Kidney (tissue), 14 donors: ENCODE data around the gene LIMK2. TPM values are rescaled to one million over a fixed set of nuclear protein-coding genes. Genes with fewer than 3 reads are reported as not detected.

Source experiments
- DNase-seq, 5 donors: peaks; one replicate each; pipeline ENCODE4 v3.0.0-alpha.2; 2013 to 2020
- FAIRE-seq: peaks from 2 replicates; lab custom pipeline; 2012; peaks lifted over from hg19 to GRCh38; lab: Jason Lieb, UNC
- H3K27ac ChIP-seq, 2 donors: one replicate each; pipeline ENCODE4 v1.7.0; 2013; ENCODE audit warnings: low read depth in 2 of 2, low read length in 2 of 2, inconsistent platforms in 1 of 2
- H3K27me3 ChIP-seq: one replicate; pipeline ENCODE4 v1.7.1; 2013; ENCODE audit warnings: low read length, inconsistent platforms; ENCODE audit not compliant: control insufficient read depth, insufficient read depth
- H3K36me3 ChIP-seq, 3 donors: one replicate each; pipeline versions ENCODE4 v1.7.0 to v1.7.1; 2013; ENCODE audit warnings: low read length in 3 of 3, control low read depth in 1 of 3, inconsistent platforms in 1 of 3; ENCODE audit not compliant: insufficient read depth in 3 of 3, control insufficient read depth in 2 of 3
- H3K4me1 ChIP-seq, 3 donors: one replicate each; pipeline versions ENCODE4 v1.7.0 to v1.7.1; 2013; ENCODE audit warnings: low read length in 3 of 3, inconsistent platforms in 1 of 3, low read depth in 1 of 3; ENCODE audit not compliant: control insufficient read depth in 2 of 3, insufficient read depth in 2 of 3
- H3K4me3 ChIP-seq, 3 donors: one replicate each; pipeline versions ENCODE4 v1.7.0 to v1.8.1; 2013; ENCODE audit warnings: low read length in 3 of 3, control low read depth in 1 of 3, inconsistent platforms in 1 of 3
- H3K9ac ChIP-seq, 3 donors: one replicate each; pipeline versions ENCODE4 v1.7.0 to v1.7.1; 2013; ENCODE audit warnings: low read length in 3 of 3, control low read depth in 1 of 3, inconsistent platforms in 1 of 3
- H3K9me3 ChIP-seq, 3 donors: one replicate each; pipeline versions ENCODE4 v1.7.0 to v1.7.1; 2013; ENCODE audit warnings: low read length in 3 of 3, control low read depth in 1 of 3, inconsistent platforms in 1 of 3; ENCODE audit not compliant: control insufficient read depth in 2 of 3, insufficient read depth in 1 of 3
- CTCF ChIP-seq: IDR thresholded peaks from 3 replicates; pipeline ENCODE4 v1.5.1; 2012; ENCODE audit warnings: mild to moderate bottlenecking, moderate library complexity, borderline replicate concordance; ENCODE audit not compliant: insufficient read depth; ENCODE audit errors: extremely low read depth
- intact Hi-C: fragments of 100-400 bp; cut with DNase I; formaldehyde crosslinking; loops from one replicate; pipeline ENCODE4 v1.11.1; 2022
- polyA plus RNA-seq: library from polyadenylated mRNA; stranded (reverse); fragments of 350-450 nt; fragmentation: Illumina TruSeq; extraction: RNeasy Lipid Tissue Mini Kit (QIAGEN cat#74804); gene quantifications from one replicate; pipeline ENCODE4 v1.2.3, GENCODE V29; 2014; ENCODE audit warnings: low read depth, low replicate concordance; ENCODE audit not compliant: insufficient read depth
- total RNA-seq: library from RNA; stranded (reverse); fragmentation: NEBNext Ultra II Directional; extraction: Animal tissue kit (Norgen Biotek cat#: 25700); gene quantifications from one replicate; pipeline ENCODE4 v1.2.1, GENCODE V29; 2021
- donor health status: control.
- donor health status: control.
- donor health status: control.
- donor health status: control.
- donor health status: control.
- donor health status: DM: yes; HTN: yes; CAD: no.
- donor health status: Normal renal cell carcinoma (clear cell type).

Gene LIMK2
- total and polyA plus RNA-seq, 2 donors from 2014 or later: 20.3 to 48.2 TPM

GRCh38 chr22:31300896-31301295 is 88.8 kb downstream of the LIMK2 start:
- no peak for TF ChIP-seq CTCF
- FAIRE-seq (no peak), DNase-seq (no peak)
- peaks cover 0 to 10% (median 5%) of the 10 kb centered on the region in 3 donors for H3K4me1 ChIP-seq
- no peaks in the 10 kb centered on the region for H3K9me3 ChIP-seq
- no peak overlapping the region for H3K27ac ChIP-seq
- no peak overlapping the region for H3K4me3 ChIP-seq
- no peaks in the 10 kb centered on the region for H3K27me3 ChIP-seq
- H3K9ac ChIP-seq: no peak overlapping the region
- no peaks in the 10 kb centered on the region for H3K36me3 ChIP-seq
- intact Hi-C loops: no loop called here

- Histone ChIP-seq H3K36me3 (no peaks in the 10 kb centered on the region), H3K27ac (no peak overlapping the region), H3K4me1 (peaks cover 0 to 7% (median 2%) of the 10 kb centered on the region in 3 donors), H3K4me3 (no peak overlapping the region), H3K27me3 (no peaks in the 10 kb centered on the region), H3K9ac (no peak overlapping the region), H3K9me3 (no peaks in the 10 kb centered on the region)
- DNase-seq (no peak), FAIRE-seq (no peak)
- TF ChIP-seq CTCF: no peak
- intact Hi-C loops: no loop called here
Observed at GRCh38 chr22:31302006-31302405, 89.9 kb downstream of the LIMK2 start.

GRCh38 chr22:31302537-31302936 is 90.4 kb downstream of the LIMK2 start:
- DNase-seq (no peak), FAIRE-seq (no peak)
- H3K27ac ChIP-seq: no peak overlapping the region
- peaks cover 0 to 7% (median 0%) of the 10 kb centered on the region in 3 donors for H3K4me1 ChIP-seq
- no peak for TF ChIP-seq CTCF
- no peaks in the 10 kb centered on the region for H3K9me3 ChIP-seq
- intact Hi-C loops: no loop called here
- no peak overlapping the region for H3K9ac ChIP-seq
- no peaks in the 10 kb centered on the region for H3K36me3 ChIP-seq
- no peaks in the 10 kb centered on the region for H3K27me3 ChIP-seq
- H3K4me3 ChIP-seq: no peak overlapping the region

GRCh38 chr22:31305194-31305593 is 93.1 kb downstream of the LIMK2 start:
- no peak for FAIRE-seq
- Histone ChIP-seq H3K4me3 (no peak overlapping the region), H3K9me3 (no peaks in the 10 kb centered on the region), H3K4me1 (peaks cover 0 to 7% (median 0%) of the 10 kb centered on the region in 3 donors), H3K27ac (no peak overlapping the region), H3K27me3 (no peaks in the 10 kb centered on the region), H3K36me3 (no peaks in the 10 kb centered on the region), H3K9ac (no peak overlapping the region)
- no peak for DNase-seq
- intact Hi-C loops: no loop called here
- TF ChIP-seq CTCF: no peak
